ENCODE results near the gene DNAAF1. TPM values are rescaled to one million over a fixed set of nuclear protein-coding genes. Genes with fewer than 3 reads are reported as not detected.
A peak's percentile ranks its signal among the peaks of the same experiment; 100 is the strongest.

The DNAAF1 gene
- polyA plus RNA-seq, 1 of the 3 experiments (the other 2 are of a cell fraction): 0.35 TPM

DNA sequence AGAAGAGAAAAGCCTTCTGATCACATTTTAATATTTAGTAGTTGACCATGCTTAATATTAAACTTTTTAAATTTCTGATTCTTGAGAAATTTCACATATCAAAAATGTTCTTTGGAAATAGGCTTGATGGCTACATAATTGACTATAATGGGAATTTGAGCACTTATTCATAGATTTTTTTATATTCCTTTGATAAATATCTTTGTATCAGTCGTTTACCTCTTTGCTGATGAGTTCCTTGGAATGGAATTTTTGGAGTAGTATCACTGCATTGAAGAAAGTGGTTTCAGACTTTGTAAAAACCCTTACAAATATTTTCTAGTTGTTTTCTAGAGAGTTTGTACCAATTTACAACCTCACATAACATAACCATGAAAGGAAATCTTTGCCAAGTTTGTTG, 14.7 kb downstream of the DNAAF1 start:
- H3F3A ChIP-seq (replicated peaks; ENCODE audit: insufficient read depth): no peaks in the 10 kb centered on the region
- POLR2A ChIA-PET: no interaction called here
- no peaks in the 10 kb centered on the region for H4K20me1 ChIP-seq (ENCODE audit: insufficient read depth)
- H3K79me2 ChIP-seq (ENCODE audit: insufficient read depth): no peaks in the 10 kb centered on the region
- no peak overlapping the region for H3K9ac ChIP-seq
- H3K9me3 ChIP-seq: no peaks in the 10 kb centered on the region
- WGBS (ENCODE audit: low lambda C conversion rate): 21% methylated on average over 1 of the region's 1 CpG
- H3K9me2 ChIP-seq: no peaks in the 10 kb centered on the region
- CTCF ChIA-PET: interaction anchor here (1.3 to 1.9 kb wide), 2 partner anchors 15 to 203 kb away, joined by 5 to 6 read pairs; no protein-coding TSS in a partner anchor
- H3K36me3 ChIP-seq (replicated peaks in 1 of 2; ENCODE audit: control insufficient read depth in 1 of 2, insufficient read depth in 2 of 2, low read length in 1 of 2): no peaks in the 10 kb centered on the region
- TF ChIP-seq, protein P1, sequence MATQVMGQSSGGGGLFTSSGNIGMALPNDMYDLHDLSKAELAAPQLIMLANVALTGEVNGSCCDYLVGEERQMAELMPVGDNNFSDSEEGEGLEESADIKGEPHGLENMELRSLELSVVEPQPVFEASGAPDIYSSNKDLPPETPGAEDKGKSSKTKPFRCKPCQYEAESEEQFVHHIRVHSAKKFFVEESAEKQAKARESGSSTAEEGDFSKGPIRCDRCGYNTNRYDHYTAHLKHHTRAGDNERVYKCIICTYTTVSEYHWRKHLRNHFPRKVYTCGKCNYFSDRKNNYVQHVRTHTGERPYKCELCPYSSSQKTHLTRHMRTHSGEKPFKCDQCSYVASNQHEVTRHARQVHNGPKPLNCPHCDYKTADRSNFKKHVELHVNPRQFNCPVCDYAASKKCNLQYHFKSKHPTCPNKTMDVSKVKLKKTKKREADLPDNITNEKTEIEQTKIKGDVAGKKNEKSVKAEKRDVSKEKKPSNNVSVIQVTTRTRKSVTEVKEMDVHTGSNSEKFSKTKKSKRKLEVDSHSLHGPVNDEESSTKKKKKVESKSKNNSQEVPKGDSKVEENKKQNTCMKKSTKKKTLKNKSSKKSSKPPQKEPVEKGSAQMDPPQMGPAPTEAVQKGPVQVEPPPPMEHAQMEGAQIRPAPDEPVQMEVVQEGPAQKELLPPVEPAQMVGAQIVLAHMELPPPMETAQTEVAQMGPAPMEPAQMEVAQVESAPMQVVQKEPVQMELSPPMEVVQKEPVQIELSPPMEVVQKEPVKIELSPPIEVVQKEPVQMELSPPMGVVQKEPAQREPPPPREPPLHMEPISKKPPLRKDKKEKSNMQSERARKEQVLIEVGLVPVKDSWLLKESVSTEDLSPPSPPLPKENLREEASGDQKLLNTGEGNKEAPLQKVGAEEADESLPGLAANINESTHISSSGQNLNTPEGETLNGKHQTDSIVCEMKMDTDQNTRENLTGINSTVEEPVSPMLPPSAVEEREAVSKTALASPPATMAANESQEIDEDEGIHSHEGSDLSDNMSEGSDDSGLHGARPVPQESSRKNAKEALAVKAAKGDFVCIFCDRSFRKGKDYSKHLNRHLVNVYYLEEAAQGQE (IDR thresholded peaks at IDR 0.05; ENCODE audit: low read depth, low read length): no peak
- TF ChIP-seq EZH2phosphoT487 (IDR thresholded peaks at IDR 0.05; ENCODE audit: borderline replicate concordance, low read depth) (no peak), GABPA (IDR thresholded peaks at IDR 0.05; ENCODE audit: low read depth) (no peak), FOXJ3 (CRISPR knock-in tag; IDR thresholded peaks at IDR 0.05) (no peak), NRF1 (IDR thresholded peaks at IDR 0.05; ENCODE audit: low read depth, low read length) (no peak), RCOR1 (IDR thresholded peaks at IDR 0.05; ENCODE audit: low read length) (no peak), FOSL2 (IDR thresholded peaks at IDR 0.05; ENCODE audit: borderline replicate concordance, low read depth) (no peak), TAF1 (IDR thresholded peaks at IDR 0.05; ENCODE audit: borderline replicate concordance, low read depth, low read length) (no peak), CHD2 (IDR thresholded peaks at IDR 0.05; ENCODE audit: low read length, partially characterized antibody) (no peak), EP300 (IDR thresholded peaks at IDR 0.05; ENCODE audit: borderline replicate concordance in 1 of 2, low read depth in 1 of 2, low read length in 1 of 2) (no peak), TCF12 (IDR thresholded peaks at IDR 0.05) (no peak), MXI1 (IDR thresholded peaks at IDR 0.05; ENCODE audit: low read depth, low read length) (no peak), SIN3A (IDR thresholded peaks at IDR 0.05; ENCODE audit: borderline replicate concordance, low read depth, low read length) (no peak), RXRA (IDR thresholded peaks at IDR 0.05; ENCODE audit: borderline replicate concordance, low read depth) (no peak)
- TF ChIP-seq, protein P2, sequence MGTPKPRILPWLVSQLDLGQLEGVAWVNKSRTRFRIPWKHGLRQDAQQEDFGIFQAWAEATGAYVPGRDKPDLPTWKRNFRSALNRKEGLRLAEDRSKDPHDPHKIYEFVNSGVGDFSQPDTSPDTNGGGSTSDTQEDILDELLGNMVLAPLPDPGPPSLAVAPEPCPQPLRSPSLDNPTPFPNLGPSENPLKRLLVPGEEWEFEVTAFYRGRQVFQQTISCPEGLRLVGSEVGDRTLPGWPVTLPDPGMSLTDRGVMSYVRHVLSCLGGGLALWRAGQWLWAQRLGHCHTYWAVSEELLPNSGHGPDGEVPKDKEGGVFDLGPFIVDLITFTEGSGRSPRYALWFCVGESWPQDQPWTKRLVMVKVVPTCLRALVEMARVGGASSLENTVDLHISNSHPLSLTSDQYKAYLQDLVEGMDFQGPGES (IDR thresholded peaks at IDR 0.05; ENCODE audit: low read depth, low read length): no peak
- TF ChIP-seq, protein P3, sequence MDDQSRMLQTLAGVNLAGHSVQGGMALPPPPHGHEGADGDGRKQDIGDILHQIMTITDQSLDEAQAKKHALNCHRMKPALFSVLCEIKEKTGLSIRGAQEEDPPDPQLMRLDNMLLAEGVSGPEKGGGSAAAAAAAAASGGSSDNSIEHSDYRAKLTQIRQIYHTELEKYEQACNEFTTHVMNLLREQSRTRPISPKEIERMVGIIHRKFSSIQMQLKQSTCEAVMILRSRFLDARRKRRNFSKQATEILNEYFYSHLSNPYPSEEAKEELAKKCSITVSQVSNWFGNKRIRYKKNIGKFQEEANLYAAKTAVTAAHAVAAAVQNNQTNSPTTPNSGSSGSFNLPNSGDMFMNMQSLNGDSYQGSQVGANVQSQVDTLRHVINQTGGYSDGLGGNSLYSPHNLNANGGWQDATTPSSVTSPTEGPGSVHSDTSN (IDR thresholded peaks at IDR 0.05): no peak
- TF ChIP-seq, protein P4, sequence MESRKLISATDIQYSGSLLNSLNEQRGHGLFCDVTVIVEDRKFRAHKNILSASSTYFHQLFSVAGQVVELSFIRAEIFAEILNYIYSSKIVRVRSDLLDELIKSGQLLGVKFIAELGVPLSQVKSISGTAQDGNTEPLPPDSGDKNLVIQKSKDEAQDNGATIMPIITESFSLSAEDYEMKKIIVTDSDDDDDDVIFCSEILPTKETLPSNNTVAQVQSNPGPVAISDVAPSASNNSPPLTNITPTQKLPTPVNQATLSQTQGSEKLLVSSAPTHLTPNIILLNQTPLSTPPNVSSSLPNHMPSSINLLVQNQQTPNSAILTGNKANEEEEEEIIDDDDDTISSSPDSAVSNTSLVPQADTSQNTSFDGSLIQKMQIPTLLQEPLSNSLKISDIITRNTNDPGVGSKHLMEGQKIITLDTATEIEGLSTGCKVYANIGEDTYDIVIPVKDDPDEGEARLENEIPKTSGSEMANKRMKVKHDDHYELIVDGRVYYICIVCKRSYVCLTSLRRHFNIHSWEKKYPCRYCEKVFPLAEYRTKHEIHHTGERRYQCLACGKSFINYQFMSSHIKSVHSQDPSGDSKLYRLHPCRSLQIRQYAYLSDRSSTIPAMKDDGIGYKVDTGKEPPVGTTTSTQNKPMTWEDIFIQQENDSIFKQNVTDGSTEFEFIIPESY (IDR thresholded peaks at IDR 0.05; ENCODE audit: borderline replicate concordance, low read depth): no peak
- TF ChIP-seq, protein P5, sequence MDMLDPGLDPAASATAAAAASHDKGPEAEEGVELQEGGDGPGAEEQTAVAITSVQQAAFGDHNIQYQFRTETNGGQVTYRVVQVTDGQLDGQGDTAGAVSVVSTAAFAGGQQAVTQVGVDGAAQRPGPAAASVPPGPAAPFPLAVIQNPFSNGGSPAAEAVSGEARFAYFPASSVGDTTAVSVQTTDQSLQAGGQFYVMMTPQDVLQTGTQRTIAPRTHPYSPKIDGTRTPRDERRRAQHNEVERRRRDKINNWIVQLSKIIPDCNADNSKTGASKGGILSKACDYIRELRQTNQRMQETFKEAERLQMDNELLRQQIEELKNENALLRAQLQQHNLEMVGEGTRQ (IDR thresholded peaks at IDR 0.05; ENCODE audit: borderline replicate concordance, low read depth, low read length): no peak
- TF ChIP-seq, protein P6, sequence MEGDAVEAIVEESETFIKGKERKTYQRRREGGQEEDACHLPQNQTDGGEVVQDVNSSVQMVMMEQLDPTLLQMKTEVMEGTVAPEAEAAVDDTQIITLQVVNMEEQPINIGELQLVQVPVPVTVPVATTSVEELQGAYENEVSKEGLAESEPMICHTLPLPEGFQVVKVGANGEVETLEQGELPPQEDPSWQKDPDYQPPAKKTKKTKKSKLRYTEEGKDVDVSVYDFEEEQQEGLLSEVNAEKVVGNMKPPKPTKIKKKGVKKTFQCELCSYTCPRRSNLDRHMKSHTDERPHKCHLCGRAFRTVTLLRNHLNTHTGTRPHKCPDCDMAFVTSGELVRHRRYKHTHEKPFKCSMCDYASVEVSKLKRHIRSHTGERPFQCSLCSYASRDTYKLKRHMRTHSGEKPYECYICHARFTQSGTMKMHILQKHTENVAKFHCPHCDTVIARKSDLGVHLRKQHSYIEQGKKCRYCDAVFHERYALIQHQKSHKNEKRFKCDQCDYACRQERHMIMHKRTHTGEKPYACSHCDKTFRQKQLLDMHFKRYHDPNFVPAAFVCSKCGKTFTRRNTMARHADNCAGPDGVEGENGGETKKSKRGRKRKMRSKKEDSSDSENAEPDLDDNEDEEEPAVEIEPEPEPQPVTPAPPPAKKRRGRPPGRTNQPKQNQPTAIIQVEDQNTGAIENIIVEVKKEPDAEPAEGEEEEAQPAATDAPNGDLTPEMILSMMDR (IDR thresholded peaks at IDR 0.05): no peak
- TF ChIP-seq, protein P7, sequence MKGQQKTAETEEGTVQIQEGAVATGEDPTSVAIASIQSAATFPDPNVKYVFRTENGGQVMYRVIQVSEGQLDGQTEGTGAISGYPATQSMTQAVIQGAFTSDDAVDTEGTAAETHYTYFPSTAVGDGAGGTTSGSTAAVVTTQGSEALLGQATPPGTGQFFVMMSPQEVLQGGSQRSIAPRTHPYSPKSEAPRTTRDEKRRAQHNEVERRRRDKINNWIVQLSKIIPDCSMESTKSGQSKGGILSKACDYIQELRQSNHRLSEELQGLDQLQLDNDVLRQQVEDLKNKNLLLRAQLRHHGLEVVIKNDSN (IDR thresholded peaks at IDR 0.05; ENCODE audit: borderline replicate concordance, low read depth): no peak
- peaks cover 0 to 2% of the 10 kb centered on the region in 2 experiments; a peak in 1 of 4 replicates for H3K4me1 ChIP-seq (ENCODE audit: control insufficient read depth in 1 of 2, insufficient read depth in 2 of 2, low read depth in 1 of 2, low read length in 1 of 2)
- no peak overlapping the region for H3K27ac ChIP-seq (ENCODE audit: low read depth in 2 of 2, low read length in 1 of 2)
- H3K27me3 ChIP-seq (ENCODE audit: insufficient read depth): peaks cover 21% of the 10 kb centered on the region; the same call in 1 of the 2 replicates
- H3K4me3 ChIP-seq (ENCODE audit: low read depth in 2 of 2, low read length in 1 of 2): no peak overlapping the region
- no peak for DNase-seq
- no peak overlapping the region for H2AFZ ChIP-seq (ENCODE audit: low read depth)
- 0 out of 2 replicates have a peak overlapping the region, but pooled peaks have one; percentile 46 for H3K4me2 ChIP-seq
